DMS 273 (cell line): ENCODE data around the gene AMMECR1.
"Not testable (repeated sequence)": the region's sequence is repeated elsewhere in the genome, so short reads cannot be mapped to it uniquely, and the experiment has no call there.

Source experiments
- DNase-seq: peaks from one replicate; lab custom pipeline; 2025; ENCODE audit not compliant: unreplicated experiment; lab: John Stamatoyannopoulos, UW

Gene AMMECR1

GRCh38 chrX:110259117-110259516 lies 58.8 kb downstream of the AMMECR1 start:
- DNase-seq: no peak

- no peak for DNase-seq
These were observed 59.3 kb downstream of the AMMECR1 start for GRCh38 chrX:110258552-110258951.

- no peak for DNase-seq
These were observed 60.0 kb downstream of the AMMECR1 start for GRCh38 chrX:110257889-110258288.

DNA sequence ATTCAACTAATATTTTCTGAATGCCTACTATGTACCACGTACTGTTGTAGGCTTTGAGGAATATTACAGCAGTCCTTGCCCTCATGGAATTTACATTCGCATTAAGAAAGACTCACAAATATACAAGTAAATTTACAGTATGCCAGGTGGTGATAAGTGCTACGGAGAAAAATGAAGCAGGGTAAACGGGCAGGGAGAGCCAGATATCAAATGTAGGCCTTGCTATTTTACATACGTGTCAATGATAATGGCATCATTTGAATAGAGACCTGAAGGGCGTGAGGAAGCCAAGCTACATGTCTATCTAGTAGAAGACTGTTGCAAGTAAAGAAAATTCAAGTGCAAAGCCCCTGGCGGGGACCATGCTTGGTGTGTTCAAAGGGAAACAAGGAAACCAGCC lies 65.2 kb downstream of the AMMECR1 start:
- no peak for DNase-seq

DNA sequence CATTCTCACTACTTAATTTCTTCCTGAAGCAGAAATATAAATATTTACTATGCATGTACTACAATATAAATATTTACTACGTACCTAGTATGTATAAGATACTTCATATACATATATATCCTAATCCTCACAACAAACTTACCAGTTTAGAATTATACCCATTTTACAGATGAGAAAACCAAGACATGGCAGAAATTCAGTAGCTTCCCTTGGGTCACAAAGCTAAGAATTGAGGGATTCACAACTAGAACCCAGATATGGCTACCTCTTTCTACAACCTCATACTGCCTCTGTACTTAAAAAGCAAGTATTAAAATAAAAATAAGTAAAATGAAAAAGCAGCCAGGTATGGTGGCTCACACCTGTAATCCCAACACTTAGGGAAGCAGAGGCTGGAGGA lies 65.9 kb downstream of the AMMECR1 start:
- no peak for DNase-seq

- no peak for DNase-seq
These were observed 66.4 kb downstream of the AMMECR1 start for GRCh38 chrX:110251526-110251925.

DNA sequence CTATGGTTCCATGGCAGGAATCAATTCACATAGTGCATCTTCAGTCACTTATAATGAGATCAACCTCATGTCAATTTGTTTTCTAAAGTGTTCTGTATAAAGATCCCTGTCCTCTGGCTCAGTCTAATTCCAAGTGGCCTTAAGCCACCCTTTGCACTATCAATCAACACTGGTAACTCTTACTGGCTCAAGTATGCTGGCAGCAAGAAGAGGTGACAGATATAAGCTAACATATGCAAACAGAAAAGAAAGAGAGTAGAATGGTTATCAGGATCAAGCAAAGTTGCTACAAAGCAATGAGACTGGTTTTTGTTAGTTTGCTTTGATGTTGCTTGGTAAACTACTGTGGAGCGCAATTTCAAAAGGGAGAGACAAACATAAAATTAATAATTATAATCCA lies 67.0 kb downstream of the AMMECR1 start:
- no peak for DNase-seq

GRCh38 chrX:110248578-110248977 lies 69.3 kb downstream of the AMMECR1 start:
- DNase-seq: no peak

- no peak for DNase-seq
These were observed 72.9 kb downstream of the AMMECR1 start for GRCh38 chrX:110245011-110245410.

- DNase-seq: no peak
These were observed 75.5 kb downstream of the AMMECR1 start for GRCh38 chrX:110242371-110242770.

DNA sequence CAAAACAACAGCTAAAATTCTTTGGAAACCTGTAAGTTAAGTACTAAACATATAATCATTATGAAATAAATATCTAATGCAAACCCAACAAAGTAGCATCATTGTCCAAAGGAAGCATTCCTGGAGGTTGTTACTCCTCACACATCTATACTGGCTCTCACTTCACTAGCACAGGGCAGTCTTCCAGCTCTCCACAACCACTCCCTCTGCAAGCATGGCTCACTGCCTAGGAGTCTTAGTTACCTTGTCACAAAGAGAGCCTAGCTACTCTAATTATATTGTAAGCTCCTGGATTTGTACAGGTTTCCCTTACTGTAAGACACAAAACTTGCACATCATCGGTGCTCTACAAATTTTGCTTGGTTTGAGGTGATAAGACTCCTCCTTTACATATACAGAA lies 76.1 kb downstream of the AMMECR1 start:
- no peak for DNase-seq

- not testable (repeated sequence) for DNase-seq
These were observed 79.6 kb downstream of the AMMECR1 start for GRCh38 chrX:110238259-110238658.

DNA sequence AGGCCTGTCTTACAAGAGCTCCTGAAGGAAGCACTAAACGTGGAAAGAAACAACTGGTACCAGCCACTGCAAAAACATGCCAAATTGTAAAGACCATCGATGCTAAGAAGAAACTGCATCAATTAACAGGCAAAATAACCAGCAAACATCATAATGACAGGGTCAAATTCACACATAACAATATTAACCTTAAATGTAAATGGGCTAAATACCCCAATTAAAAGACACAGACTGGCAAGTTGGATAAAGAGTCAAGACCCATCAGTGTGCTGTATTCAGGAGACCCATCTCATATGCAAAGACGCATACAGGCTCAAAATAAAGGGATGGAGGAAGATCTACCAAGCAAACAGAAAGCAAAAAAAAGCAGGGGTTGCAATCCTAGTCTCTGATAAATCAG lies 86.4 kb downstream of the AMMECR1 start:
- DNase-seq: not testable (repeated sequence)

GRCh38 chrX:110229497-110230111 lies 88.3 kb downstream of the AMMECR1 start:
- not testable (repeated sequence) for DNase-seq

- peak; percentile 30 for DNase-seq
These were observed 89.4 kb downstream of the AMMECR1 start for GRCh38 chrX:110228453-110228852.

DNA sequence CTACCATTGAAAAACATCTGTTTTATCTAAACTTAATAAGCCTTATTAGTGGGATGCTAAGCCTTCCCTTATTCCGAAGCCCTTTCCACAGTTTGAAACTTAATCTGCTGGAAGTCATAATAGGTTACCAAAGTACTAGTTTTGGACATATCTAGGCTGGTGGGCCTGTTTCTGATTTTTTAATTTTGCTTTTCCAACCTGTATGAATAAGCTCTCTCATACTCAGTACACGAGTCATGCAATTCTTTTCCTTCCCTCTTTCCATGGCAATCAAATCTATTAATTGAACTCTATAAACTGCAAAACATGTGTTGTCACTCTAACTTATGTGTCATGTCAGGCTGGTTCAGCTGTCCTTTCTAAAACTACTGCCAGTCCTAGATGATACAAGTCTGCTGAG lies 91.0 kb downstream of the AMMECR1 start:
- DNase-seq: no peak

DNA sequence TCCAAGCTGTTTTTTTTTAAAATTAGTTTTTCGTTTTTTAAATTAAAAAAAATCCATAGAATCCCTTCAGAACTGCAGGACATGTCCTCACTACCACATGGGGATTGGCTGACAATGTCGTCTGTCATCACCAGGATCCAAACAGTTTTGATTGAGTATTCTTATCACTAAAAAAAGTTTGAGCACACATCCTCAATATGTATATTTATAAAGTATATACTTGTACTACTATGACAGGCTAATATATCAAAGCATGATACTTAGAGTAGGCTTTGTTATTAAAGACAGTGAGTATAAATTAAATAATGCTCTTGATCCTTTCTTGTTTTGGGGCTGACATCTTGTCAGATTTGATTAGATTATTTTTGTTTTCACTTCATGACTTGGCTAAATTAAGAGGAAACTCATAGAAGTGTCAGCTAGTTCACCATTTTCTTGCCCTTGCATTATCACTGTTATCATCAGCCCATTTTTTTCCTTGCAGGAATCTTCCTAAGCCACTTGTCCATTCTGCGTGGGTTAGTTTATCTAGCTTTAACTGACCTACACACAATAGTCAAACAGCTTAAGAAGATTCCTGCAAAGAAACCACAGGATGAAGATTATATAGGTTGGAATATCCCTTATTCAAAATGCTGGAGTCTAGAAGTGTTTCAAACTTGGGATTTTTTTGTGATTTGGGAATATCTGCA lies 92.8 kb downstream of the AMMECR1 start:
- DNase-seq: no peak

DNA sequence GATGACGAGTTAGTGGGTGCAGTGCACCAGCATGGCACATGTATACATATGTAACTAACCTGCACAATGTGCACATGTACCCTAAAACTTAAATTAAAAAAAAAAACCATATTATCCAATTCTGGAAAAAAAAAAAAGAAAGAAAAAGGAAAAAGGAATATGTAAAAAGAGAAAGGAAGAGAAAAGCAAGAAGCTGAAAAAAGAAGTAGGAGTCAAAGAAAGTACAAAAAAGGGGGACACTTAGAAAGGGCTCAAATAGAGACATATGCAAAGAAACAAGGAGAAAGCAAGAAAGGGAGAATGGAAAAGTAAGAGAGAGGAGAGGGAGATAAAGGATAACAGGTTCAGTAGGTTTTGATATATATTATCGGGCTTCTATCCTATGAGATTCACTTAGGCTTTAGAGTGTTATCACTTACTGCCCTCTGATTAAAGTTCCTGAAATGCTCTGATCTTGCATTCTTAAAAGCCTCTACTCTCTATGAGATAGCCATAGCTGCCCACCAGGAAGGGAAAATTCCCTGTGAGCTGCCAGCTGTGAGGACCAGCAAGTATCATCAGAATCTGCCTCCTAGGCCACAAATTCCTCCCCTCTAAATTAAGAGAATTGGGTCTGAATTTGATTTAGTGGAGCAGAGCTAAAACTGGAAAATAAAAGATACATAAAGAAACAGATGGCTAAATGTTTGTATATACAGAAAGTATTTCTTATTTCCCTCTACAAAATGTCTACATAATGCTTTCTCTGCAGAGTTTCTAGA lies 95.2 kb downstream of the AMMECR1 start:
- no peak for DNase-seq

- DNase-seq: no peak
These were observed 98.0 kb downstream of the AMMECR1 start for GRCh38 chrX:110219920-110220319.

DNA sequence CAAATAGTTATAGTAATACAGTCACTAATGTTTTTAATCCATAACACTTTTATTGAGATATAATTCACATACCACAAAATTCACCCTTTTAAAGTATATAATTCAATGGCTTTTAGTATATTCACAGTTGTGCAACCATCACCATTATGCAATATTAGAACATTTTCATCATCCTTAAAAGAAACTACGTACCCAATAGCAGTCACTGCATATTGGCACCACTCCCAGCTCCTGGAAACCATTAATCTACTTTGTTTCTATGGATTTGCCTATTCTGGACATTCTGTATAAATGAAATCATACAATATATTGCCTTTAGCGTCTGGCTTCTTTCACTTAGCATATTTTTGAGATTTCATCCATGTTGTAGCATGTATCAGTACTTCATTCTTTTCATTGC lies 99.3 kb downstream of the AMMECR1 start:
- no peak for DNase-seq

DNA sequence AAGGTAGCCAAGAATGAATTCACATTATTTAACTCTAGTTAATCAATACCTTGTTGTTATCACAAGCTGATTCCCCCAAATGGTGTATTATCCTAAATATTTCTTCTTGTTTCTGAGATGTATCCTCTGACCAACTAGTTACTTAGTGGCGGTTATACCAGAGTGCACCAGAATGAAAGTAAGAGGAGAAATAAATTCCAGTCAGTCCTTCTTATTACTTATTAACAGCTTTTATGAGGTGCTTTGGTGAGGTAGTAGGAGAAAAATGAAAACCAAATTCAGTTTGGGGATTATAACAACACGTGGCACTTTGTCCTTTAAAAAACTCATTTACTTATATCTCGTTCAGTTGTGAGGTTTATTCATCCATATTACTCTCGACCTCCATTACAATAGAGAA lies 101.9 kb downstream of the AMMECR1 start:
- DNase-seq: no peak

DNA sequence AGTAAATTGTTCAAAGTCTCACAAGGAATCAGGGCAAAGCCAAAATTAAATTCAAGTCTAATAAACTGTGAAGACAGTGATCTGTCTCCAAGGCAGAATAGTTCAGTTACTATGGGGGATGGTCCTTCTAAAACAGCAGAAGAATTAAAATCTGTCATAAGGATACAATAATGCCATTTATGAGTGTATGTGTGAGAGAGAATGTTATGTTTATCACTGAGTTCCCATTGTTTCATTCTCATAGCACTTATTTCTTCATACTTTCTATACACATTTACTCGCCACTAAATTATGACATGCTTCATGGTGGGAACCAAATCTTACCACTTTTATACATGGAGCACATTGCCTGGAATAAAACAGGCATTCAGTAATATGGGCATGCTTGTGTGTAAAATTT lies 102.5 kb downstream of the AMMECR1 start:
- DNase-seq: no peak
